Right forelimb (tissue), 1 donor: Measurements from ENCODE around the gene ASTE1.
"Not testable (repeated sequence)": the region's sequence is repeated elsewhere in the genome, so short reads cannot be mapped to it uniquely, and the experiment has no call there.

Experiments used
- DNase-seq: peaks from one replicate; pipeline ENCODE4 v3.0.0-alpha.2; 2018

The ASTE1 gene

GRCh38 chr3:131007782-131008181 lies 18.8 kb downstream of the ASTE1 start:
- DNase-seq: no peak

GRCh38 chr3:131007256-131007655 lies 19.4 kb downstream of the ASTE1 start:
- no peak for DNase-seq

GRCh38 chr3:131004603-131005002 lies 22.0 kb downstream of the ASTE1 start:
- DNase-seq: no peak

- no peak for DNase-seq
These were observed 25.6 kb downstream of the ASTE1 start for GRCh38 chr3:131001071-131001470.

GRCh38 chr3:130997289-130997688 lies 29.3 kb downstream of the ASTE1 start:
- DNase-seq: no peak

- DNase-seq: no peak
These were observed 34.3 kb downstream of the ASTE1 start for GRCh38 chr3:130992344-130992743.

- DNase-seq: no peak
These were observed 35.5 kb downstream of the ASTE1 start for GRCh38 chr3:130991126-130991525.

GRCh38 chr3:130990282-130990681 lies 36.3 kb downstream of the ASTE1 start:
- DNase-seq: no peak

GRCh38 chr3:130981469-130981868 lies 45.2 kb downstream of the ASTE1 start:
- no peak for DNase-seq

GRCh38 chr3:130979117-130979516 lies 47.5 kb downstream of the ASTE1 start:
- no peak for DNase-seq

GRCh38 chr3:130976706-130977105 lies 49.9 kb downstream of the ASTE1 start:
- no peak for DNase-seq

GRCh38 chr3:130975251-130975650 lies 51.4 kb downstream of the ASTE1 start:
- DNase-seq: no peak

- no peak for DNase-seq
These were observed 52.4 kb downstream of the ASTE1 start for GRCh38 chr3:130974201-130974600.

GRCh38 chr3:130973406-130973805 lies 53.2 kb downstream of the ASTE1 start:
- no peak for DNase-seq

GRCh38 chr3:130972592-130972991 lies 54.0 kb downstream of the ASTE1 start:
- not testable (repeated sequence) for DNase-seq

- DNase-seq: no peak
These were observed 55.4 kb downstream of the ASTE1 start for GRCh38 chr3:130971208-130971607.

- DNase-seq: no peak
These were observed 57.0 kb downstream of the ASTE1 start for GRCh38 chr3:130969621-130970020.

GRCh38 chr3:130968221-130968620 lies 58.4 kb downstream of the ASTE1 start:
- no peak for DNase-seq

GRCh38 chr3:130967281-130967680 lies 59.3 kb downstream of the ASTE1 start:
- no peak for DNase-seq

GRCh38 chr3:130963878-130964277 lies 62.7 kb downstream of the ASTE1 start:
- no peak for DNase-seq
